ENCODE measurements around the gene NPC1L1.

GRCh38 chr7:44538093-44538797, 2.9 kb downstream of the NPC1L1 start:
- no peak for TF ChIP-seq CTCF (conservative IDR thresholded peaks at IDR 0.05; ENCODE audit: low read depth, low read length)
- TF ChIP-seq EZH2 (IDR thresholded peaks at IDR 0.05; ENCODE audit: low read length, unreplicated experiment) = no peak
